Activated T-helper 9 cell treated with anti-CD3 and anti-CD28 coated beads, Interleukin-2, amount 50 U/mL, for 16 hours (primary cell): ENCODE data around the gene STK10.
A peak's percentile ranks its signal among the peaks of the same experiment; 100 is the strongest.

Source experiments
- DNase-seq: peaks from one replicate; pipeline ENCODE4 v3.0.0-alpha.2; 2020; ENCODE audit warnings: low read depth

The STK10 gene

DNA sequence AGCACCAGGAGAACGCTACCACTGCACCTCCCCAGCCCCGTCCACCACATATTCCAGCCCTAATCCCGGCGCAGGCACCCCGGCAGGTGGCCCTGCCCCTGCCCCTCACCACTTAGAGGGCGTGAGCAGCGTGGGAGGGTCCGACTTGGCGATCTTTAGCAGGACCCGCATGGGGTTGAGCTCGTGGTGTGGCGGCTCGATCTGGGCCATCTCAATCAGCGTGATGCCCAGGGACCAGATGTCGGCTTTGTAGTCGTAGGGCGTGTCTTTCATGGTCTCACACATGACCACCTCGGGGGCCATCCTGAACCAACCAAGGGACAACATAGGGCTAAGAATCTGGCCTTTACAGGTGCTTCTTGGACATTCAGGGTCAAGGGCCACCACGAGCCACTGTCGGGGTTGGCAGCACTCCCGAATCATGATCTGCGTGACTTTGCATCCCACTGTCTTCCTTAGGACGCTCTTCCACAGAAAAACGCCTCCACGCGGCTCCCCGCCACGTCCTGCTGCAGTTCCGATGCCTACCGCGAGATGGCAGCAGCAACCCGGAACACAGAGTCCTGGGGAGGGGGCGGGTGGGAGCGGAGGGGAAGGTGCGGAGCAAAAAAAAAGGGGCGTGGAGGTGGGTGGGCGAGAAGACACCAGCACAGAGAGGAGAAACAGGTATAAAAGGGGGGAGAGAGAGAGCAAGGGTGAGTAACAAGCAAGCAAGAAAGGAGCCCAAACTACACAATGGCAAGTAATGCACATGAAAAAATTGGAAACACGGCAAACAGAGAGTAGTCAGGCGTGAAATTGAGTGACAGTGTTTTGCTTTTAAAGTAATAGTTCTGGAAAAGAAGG is 81.3 kb downstream of the STK10 start:
- peak; percentile 59 for DNase-seq

DNA sequence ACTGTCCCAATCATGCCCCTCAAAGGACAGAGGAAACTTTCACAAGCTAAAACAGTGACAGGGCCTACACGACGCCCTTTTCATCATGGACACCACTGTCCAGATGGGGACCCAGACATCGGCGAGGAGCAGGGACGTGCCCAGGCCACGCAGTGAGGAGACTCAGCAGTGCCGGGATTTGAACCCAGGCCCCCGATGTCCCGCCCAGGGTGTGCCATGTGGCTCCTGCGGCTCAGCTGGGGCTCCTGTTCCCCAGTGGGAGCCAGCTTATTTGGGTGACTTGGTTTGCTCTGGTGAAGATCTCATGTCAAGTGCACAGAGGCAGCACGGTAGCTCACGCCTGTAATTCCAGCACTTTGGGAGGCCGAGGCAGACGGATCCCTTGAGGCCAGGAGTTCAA is 82.2 kb downstream of the STK10 start:
- DNase-seq, result no peak

GRCh38 chr5:172104801-172105701 is 83.0 kb downstream of the STK10 start:
- DNase-seq, result no peak

GRCh38 chr5:172104021-172104420 is 84.0 kb downstream of the STK10 start:
- DNase-seq, result no peak

DNA sequence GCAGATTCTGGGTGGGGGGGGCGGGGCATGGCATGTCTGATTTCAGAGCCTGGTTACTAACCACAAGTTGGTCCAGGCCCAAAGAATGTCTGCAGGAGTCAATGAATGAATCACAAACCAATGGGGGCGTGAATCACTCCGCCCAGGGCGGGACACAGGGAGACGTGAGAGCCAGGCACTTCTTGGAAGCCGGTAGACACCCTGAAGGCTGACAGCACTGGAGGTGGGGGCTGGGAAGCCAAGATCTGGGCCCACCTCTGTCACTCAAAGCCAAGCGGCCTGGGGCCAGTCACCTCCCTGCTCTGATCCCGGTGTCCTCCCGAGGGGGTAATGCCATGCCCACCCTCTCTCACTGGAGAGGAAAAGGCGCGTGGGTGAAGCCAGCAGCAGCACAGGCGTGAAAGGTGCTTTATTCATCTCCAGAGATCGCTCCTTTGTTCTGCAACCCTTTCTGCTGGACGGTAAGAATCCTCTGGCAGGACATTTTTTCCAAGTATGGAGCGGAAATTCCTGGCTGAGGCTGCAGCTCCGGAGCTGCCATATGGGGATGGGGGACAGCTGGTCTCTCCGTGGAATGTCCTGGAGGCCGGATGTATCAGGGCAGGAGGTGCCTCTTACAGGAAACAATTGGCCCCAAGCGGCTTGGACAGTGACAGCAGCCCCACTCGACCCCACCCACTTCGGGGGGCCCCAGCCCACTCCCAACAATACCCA is 85.0 kb downstream of the STK10 start:
- DNase-seq, result no peak

- no peak for DNase-seq
Measured at GRCh38 chr5:172102218-172102870, 85.7 kb downstream of the STK10 start.

DNA sequence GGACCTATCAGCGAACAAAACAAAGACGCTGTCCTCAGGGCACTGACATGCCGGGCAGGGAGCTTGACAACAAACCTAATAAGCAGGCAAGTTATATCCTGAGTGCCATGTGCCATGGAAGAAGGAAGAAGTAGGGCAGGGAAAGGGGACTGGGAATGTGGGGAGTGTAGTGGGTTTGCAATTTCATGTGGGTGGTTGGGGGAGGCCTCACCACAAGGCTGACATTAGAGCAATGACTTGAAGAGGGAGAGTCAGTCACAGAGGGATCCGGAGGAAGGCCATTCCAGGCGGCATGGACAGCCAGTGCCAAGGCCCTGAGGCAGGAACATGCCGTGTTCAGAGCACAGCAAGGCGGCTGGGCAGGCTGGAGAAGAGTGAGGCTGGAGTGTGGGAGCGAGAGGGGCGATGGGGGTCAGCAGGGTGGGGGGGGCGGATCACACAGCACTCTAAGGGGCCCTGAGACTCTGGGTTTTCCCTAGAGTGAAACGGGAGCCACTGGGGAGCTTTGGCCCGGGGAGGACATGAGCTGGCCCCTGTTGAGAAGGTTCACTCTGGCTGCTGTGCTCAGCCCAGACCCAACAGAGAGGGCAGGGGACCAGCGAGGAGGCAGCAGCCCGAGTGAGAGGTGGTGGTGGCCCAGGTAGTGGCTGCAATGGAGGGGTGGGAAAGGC is 86.3 kb downstream of the STK10 start:
- DNase-seq, result no peak

- no peak for DNase-seq
Measured at GRCh38 chr5:172098883-172099282, 89.1 kb downstream of the STK10 start.

DNA sequence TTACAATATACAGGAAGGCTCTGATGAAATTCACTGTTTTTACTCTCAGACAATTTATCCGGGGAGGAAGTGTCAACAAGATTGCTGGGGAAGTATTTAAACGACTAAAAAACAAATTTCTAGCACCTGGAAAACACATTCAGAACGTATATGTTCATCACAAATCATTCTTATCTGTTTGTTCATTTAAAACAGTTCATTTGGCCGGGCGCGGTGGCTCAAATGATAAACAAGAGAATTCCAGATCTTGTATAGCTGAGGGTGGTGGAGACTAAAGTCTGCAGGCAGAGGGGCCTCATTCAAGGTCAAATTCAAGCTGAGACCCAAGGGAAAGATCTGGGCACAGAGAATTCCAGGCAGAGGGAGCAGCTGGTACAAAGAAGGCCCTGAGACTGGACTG is 90.0 kb downstream of the STK10 start:
- no peak for DNase-seq

- DNase-seq, result no peak
Measured at GRCh38 chr5:172097356-172097755, 90.7 kb downstream of the STK10 start.

DNA sequence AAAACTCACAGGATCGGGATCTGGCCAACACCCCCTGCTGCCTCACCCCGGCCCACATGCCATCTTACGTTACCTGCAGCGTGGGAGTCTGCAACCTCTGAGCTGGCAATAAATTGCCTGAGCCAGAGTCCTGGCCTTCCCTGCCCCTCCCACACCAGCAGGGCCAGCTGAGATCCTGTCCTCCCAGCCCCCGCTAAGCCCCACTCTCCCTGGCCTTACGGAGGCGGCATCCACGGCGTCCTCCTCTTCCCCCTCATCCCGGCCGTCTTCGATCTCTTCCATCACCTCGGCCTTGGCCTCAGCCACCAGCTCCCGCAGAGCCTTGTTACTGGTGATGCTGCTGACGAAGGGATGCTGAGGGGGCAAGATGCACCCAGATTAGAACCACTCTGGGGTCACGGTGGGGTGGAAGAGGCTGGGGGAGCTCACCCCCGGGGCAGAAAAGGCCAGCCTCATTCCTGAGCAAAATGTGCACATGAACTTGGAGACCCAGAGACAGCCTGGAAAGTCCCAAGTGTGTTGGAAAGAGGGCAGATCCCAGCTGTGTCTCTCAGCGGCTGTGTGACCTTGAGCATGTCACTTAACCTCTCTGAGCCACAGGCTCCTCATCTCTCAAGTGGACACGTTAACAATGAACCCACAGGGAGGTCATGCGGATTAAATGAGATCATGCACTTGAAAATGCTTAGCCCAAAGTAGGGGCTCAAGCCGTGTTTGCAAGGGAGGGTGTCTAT is 91.7 kb downstream of the STK10 start:
- DNase-seq, result no peak

DNA sequence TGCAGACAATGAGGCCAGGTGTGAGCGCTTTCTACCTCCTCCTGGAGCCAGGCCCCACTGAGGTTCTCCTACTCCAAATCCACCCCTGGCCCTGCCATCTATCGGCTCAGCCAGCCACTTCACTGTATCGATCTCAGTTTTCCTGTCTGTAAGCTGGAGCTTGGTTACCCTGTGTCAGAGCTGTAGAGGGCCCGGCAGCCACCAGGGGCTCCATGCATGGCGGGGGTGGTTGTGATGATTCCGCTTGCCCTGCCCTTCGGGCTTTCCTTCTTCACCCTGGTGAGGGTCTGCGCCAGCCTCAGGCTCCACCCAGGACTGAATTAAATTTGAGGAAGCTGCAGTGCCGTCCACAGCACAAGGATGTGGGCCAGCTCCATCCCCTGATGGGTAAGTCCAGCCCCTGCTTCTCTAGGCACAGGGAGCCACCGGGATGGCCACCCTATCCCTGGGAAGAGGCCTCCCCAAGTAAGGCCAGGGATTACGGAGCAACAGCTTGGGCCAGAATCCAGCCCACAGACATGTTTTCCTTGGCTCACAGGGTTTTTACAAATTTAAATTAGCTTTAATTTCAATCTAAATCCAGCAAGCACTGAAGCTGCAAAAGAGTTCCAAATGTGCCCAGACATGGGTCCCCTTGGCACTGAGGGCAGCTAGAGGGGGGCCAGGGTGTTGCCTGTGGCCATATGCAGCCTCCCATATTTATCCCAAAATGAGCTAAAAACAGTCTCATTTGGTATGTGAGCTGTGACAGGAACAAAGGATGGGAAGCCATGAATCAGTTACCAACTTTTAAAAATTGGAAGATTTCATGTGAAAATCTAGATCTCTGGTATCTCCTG is 92.4 kb downstream of the STK10 start:
- DNase-seq, result no peak

DNA sequence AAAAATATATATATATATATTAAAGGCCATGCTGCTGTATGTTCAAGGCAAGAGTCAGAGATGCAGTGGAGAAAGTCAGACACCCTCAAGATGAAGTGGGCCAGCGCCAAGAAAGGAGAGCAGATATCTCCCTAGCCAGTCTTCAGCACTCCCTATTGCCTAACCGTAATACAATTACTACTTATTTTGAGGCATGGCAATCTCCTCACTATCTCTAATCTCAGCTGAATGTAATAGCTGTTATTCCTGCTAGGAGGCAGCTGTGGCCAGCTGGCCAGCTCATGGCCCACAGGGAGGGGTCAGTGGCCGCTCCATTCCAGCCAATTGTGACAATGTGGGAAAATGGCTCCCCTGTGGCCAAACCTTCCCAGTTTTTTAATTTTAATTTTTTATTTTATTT is 94.1 kb downstream of the STK10 start:
- no peak for DNase-seq

DNA sequence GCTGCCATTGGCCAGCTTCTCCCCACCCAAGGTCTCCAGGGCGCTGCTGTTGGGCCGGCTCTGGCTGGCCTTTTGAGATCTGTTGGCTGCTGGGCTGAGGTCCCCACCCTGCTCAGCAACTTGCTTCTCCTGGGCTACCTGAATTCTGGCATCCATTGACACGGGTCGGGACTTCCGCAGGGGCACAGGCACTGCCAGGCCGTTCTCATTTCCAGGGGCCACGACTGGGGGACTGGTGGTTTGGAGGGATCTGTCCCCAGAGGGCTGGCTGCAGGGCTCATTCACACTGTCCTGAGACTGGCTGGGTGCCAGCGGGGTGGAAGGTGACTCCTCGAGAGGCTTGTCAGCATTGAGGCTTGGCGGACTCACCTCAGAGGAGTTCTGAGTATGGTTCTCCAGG is 94.5 kb downstream of the STK10 start:
- DNase-seq, result no peak

- no peak for DNase-seq
Measured at GRCh38 chr5:172091956-172092732, 95.9 kb downstream of the STK10 start.

GRCh38 chr5:172090976-172091547 is 97.0 kb downstream of the STK10 start:
- no peak for DNase-seq

- DNase-seq, result no peak
Measured at GRCh38 chr5:172089298-172090117, 98.5 kb downstream of the STK10 start.

DNA sequence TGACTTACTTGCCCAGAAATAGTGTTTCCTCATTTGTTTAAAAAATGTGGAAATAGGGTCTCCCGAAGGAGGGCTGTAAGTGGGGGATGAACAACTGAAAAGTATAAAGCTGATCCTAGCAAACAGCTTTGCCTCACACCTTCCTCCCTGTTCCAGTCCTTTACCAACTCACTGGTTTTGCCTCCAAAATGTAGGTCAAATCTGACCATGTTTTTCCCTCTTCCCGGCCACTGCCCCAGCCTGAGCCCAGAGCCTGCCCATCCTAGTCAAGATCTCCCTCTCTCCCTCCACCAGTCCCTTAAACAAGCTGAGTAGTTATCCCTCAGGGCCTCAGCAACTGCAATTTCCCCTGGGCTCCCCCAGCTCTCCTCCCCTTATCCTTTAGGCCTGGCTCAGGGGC is 99.2 kb downstream of the STK10 start:
- no peak for DNase-seq
